GM18858 (cell line): Measurements from ENCODE around the gene FAM204A.

Experiments
- ATAC-seq: cut with Tn5 transposase; IDR thresholded peaks from one replicate; pipeline ENCODE4 v1.9.1; 2021; ENCODE audit not compliant: unreplicated experiment

FAM204A gene

GRCh38 chr10:118332236-118332635 is 9.9 kb downstream of the FAM204A start:
- ATAC-seq, result peak; percentile 86

- ATAC-seq, result no peak
Observed at GRCh38 chr10:118330295-118331076, 11.6 kb downstream of the FAM204A start.

GRCh38 chr10:118324140-118324539 is 18.0 kb downstream of the FAM204A start:
- ATAC-seq, result no peak

GRCh38 chr10:118321724-118322575 is 20.2 kb downstream of the FAM204A start:
- no peak for ATAC-seq

- ATAC-seq, result no peak
Observed at GRCh38 chr10:118315629-118316028, 26.5 kb downstream of the FAM204A start.

- no peak for ATAC-seq
Observed at GRCh38 chr10:118314882-118315281, 27.2 kb downstream of the FAM204A start.

- no peak for ATAC-seq
Observed at GRCh38 chr10:118311505-118311904, 30.6 kb downstream of the FAM204A start.

GRCh38 chr10:118310822-118311221 is 31.3 kb downstream of the FAM204A start:
- no peak for ATAC-seq

- ATAC-seq, result no peak
Observed at GRCh38 chr10:118309911-118310310, 32.2 kb downstream of the FAM204A start.

- no peak for ATAC-seq
Observed at GRCh38 chr10:118308664-118309063, 33.5 kb downstream of the FAM204A start.

GRCh38 chr10:118307859-118308258 is 34.3 kb downstream of the FAM204A start:
- no peak for ATAC-seq

GRCh38 chr10:118307220-118307619 is 34.9 kb downstream of the FAM204A start:
- ATAC-seq, result no peak

- no peak for ATAC-seq
Observed at GRCh38 chr10:118305730-118306129, 36.4 kb downstream of the FAM204A start.

- ATAC-seq, result no peak
Observed at GRCh38 chr10:118304521-118304920, 37.6 kb downstream of the FAM204A start.

GRCh38 chr10:118301211-118301610 is 40.9 kb downstream of the FAM204A start:
- ATAC-seq, result no peak

GRCh38 chr10:118300320-118300719 is 41.8 kb downstream of the FAM204A start:
- no peak for ATAC-seq

GRCh38 chr10:118298787-118299186 is 43.3 kb downstream of the FAM204A start:
- no peak for ATAC-seq

GRCh38 chr10:118291122-118291521 is 51.0 kb downstream of the FAM204A start:
- ATAC-seq, result no peak

- no peak for ATAC-seq
Observed at GRCh38 chr10:118290471-118290995, 51.6 kb downstream of the FAM204A start.

GRCh38 chr10:118287076-118287806 is 54.9 kb downstream of the FAM204A start:
- ATAC-seq, result no peak
